Measurements from ENCODE around the gene LRRK1.

LRRK1 gene

GRCh38 chr15:100986158-100986896, 67.2 kb downstream of the LRRK1 start:
- Histone ChIP-seq H3K36me3 (replicated peaks; ENCODE audit: low read depth, low read length) (peaks cover 35% of the 10 kb centered on the region), H3K9ac (ENCODE audit: low read length) (no peak overlapping the region), H3K27ac (ENCODE audit: low read length) (no peak overlapping the region), H3K4me1 (ENCODE audit: low read length) (no peaks in the 10 kb centered on the region), H3K79me2 (ENCODE audit: low read length) (no peaks in the 10 kb centered on the region), H2AFZ (ENCODE audit: low read depth, low read length) (no peak overlapping the region), H4K20me1 (ENCODE audit: insufficient read depth, low read length) (peaks cover 13% of the 10 kb centered on the region; the same call in 1 of the 2 replicates), H3K27me3 (ENCODE audit: low read depth, low read length) (no peaks in the 10 kb centered on the region), H3K4me2 (ENCODE audit: low read length) (no peak overlapping the region), H3K9me3 (ENCODE audit: insufficient read depth, low read length) (no peaks in the 10 kb centered on the region), H3K4me3 (ENCODE audit: low read length) (no peak overlapping the region)
- no peak for TF ChIP-seq CTCF (IDR thresholded peaks at IDR 0.05; ENCODE audit: low read depth, low read length)
- TF ChIP-seq EZH2phosphoT487 (IDR thresholded peaks at IDR 0.05; ENCODE audit: low read depth), result no peak

- Histone ChIP-seq H3K36me3 (replicated peaks; ENCODE audit: low read depth, low read length) (peaks cover 32% of the 10 kb centered on the region), H3K27ac (ENCODE audit: low read length) (no peak overlapping the region), H3K27me3 (ENCODE audit: low read depth, low read length) (no peaks in the 10 kb centered on the region), H4K20me1 (ENCODE audit: insufficient read depth, low read length) (0 out of 2 replicates have a peak, but pooled peaks cover 8% of the 10 kb centered on the region), H3K79me2 (ENCODE audit: low read length) (no peaks in the 10 kb centered on the region), H3K4me1 (ENCODE audit: low read length) (no peaks in the 10 kb centered on the region), H3K9ac (ENCODE audit: low read length) (no peak overlapping the region), H2AFZ (ENCODE audit: low read depth, low read length) (no peak overlapping the region), H3K4me3 (ENCODE audit: low read length) (no peak overlapping the region), H3K4me2 (ENCODE audit: low read length) (no peak overlapping the region), H3K9me3 (ENCODE audit: insufficient read depth, low read length) (no peaks in the 10 kb centered on the region)
- TF ChIP-seq CTCF (IDR thresholded peaks at IDR 0.05; ENCODE audit: low read depth, low read length) (no peak), EZH2phosphoT487 (IDR thresholded peaks at IDR 0.05; ENCODE audit: low read depth) (no peak)
Observed at GRCh38 chr15:100987143-100987542, 68.0 kb downstream of the LRRK1 start.

GRCh38 chr15:100988297-100988696, 69.1 kb downstream of the LRRK1 start:
- Histone ChIP-seq H3K27me3 (ENCODE audit: low read depth, low read length) (no peaks in the 10 kb centered on the region), H3K4me3 (ENCODE audit: low read length) (no peak overlapping the region), H2AFZ (ENCODE audit: low read depth, low read length) (no peak overlapping the region), H3K27ac (ENCODE audit: low read length) (no peak overlapping the region), H3K9me3 (ENCODE audit: insufficient read depth, low read length) (no peaks in the 10 kb centered on the region), H3K79me2 (ENCODE audit: low read length) (no peaks in the 10 kb centered on the region), H4K20me1 (ENCODE audit: insufficient read depth, low read length) (0 out of 2 replicates have a peak, but pooled peaks cover 8% of the 10 kb centered on the region), H3K36me3 (replicated peaks; ENCODE audit: low read depth, low read length) (peaks cover 32% of the 10 kb centered on the region), H3K9ac (ENCODE audit: low read length) (no peak overlapping the region), H3K4me2 (ENCODE audit: low read length) (no peak overlapping the region), H3K4me1 (ENCODE audit: low read length) (no peaks in the 10 kb centered on the region)
- TF ChIP-seq EZH2phosphoT487 (IDR thresholded peaks at IDR 0.05; ENCODE audit: low read depth) (no peak), CTCF (IDR thresholded peaks at IDR 0.05; ENCODE audit: low read depth, low read length) (no peak)

GRCh38 chr15:100988857-100989256, 69.7 kb downstream of the LRRK1 start:
- H3K79me2 ChIP-seq (ENCODE audit: low read length), result no peaks in the 10 kb centered on the region
- H2AFZ ChIP-seq (ENCODE audit: low read depth, low read length), result no peak overlapping the region
- H3K27ac ChIP-seq (ENCODE audit: low read length), result no peak overlapping the region
- no peak overlapping the region for H3K9ac ChIP-seq (ENCODE audit: low read length)
- H3K9me3 ChIP-seq (ENCODE audit: insufficient read depth, low read length), result no peaks in the 10 kb centered on the region
- TF ChIP-seq CTCF (IDR thresholded peaks at IDR 0.05; ENCODE audit: low read depth, low read length) (no peak), EZH2phosphoT487 (IDR thresholded peaks at IDR 0.05; ENCODE audit: low read depth) (no peak)
- H3K4me3 ChIP-seq (ENCODE audit: low read length), result no peak overlapping the region
- H3K27me3 ChIP-seq (ENCODE audit: low read depth, low read length), result no peaks in the 10 kb centered on the region
- H4K20me1 ChIP-seq (ENCODE audit: insufficient read depth, low read length), result 0 out of 2 replicates have a peak, but pooled peaks cover 8% of the 10 kb centered on the region
- H3K4me2 ChIP-seq (ENCODE audit: low read length), result no peak overlapping the region
- no peaks in the 10 kb centered on the region for H3K4me1 ChIP-seq (ENCODE audit: low read length)
- H3K36me3 ChIP-seq (replicated peaks; ENCODE audit: low read depth, low read length), result peaks cover 32% of the 10 kb centered on the region

All from OCI-LY3 (cell line).